Activated CD4-positive, alpha-beta memory T cell treated with anti-CD3 and anti-CD28 coated beads, Interleukin-2, amount 10 ng/mL, durations not matched to agents 7 days and 5 days (primary cell): Measurements from ENCODE around the gene ACAP1. TPM values are rescaled to one million over a fixed set of nuclear protein-coding genes. Genes with fewer than 3 reads are reported as not detected.

Source experiments
- CTCF ChIA-PET: fragments of 350-600 bp; sonication (Branson Sonifier 250); formaldehyde crosslinking; loops from one replicate; lab custom pipeline; 2021; ENCODE audit warnings: antibody characterized with exemption, inconsistent platforms; lab: Charles Lee
- POLR2A ChIA-PET: fragments of 350-600 bp; sonication (Branson Sonifier 250); formaldehyde crosslinking; loops from one replicate; lab custom pipeline; 2021; ENCODE audit warnings: antibody characterized with exemption; lab: Charles Lee
- DNase-seq: peaks from one replicate; pipeline ENCODE4 v3.0.0-alpha.2; 2020
- H3K27ac Mint-ChIP-seq: one replicate; pipeline ENCODE4 v1.8.0; 2021; ENCODE audit warnings: mild to moderate bottlenecking, mixed read lengths
- H3K27me3 Mint-ChIP-seq: one replicate; pipeline ENCODE4 v1.8.0; 2021; ENCODE audit warnings: mixed read lengths
- H3K36me3 Mint-ChIP-seq: one replicate; pipeline ENCODE4 v1.8.0; 2021; ENCODE audit warnings: low read depth, mixed read lengths
- H3K4me1 Mint-ChIP-seq: one replicate; pipeline ENCODE4 v1.8.0; 2021; ENCODE audit warnings: mixed read lengths
- H3K4me3 Mint-ChIP-seq: one replicate; pipeline ENCODE4 v1.8.0; 2021; ENCODE audit warnings: mild to moderate bottlenecking, mixed read lengths
- H3K9me3 Mint-ChIP-seq: one replicate; pipeline ENCODE4 v1.8.0; 2021; ENCODE audit warnings: mixed read lengths
- total RNA-seq, 2 experiments: library from RNA; stranded (reverse); gene quantifications; one replicate each; pipeline ENCODE4 v1.2.3, GENCODE V29; 2021

Gene ACAP1
- total RNA-seq, 2 experiments from 2014 or later: 682 to 709 TPM

GRCh38 chr17:7295230-7296180, 40.8 kb upstream of the ACAP1 start:
- H3K27ac Mint-ChIP-seq: peak overlapping the region; percentile 40
- CTCF ChIA-PET: interaction anchor here (0.6 to 2.8 kb wide), 21 partner anchors 10 to 453 kb away, joined by 3 to 61 read pairs (median 5); partner anchors contain the start of genes ACADVL, ACAP1, DLG4 and GABARAP

GRCh38 chr17:7296189-7296861, 40.0 kb upstream of the ACAP1 start:
- Mint-ChIP-seq H3K36me3 (no peaks in the 10 kb centered on the region), H3K27me3 (peaks cover 40% of the 10 kb centered on the region), H3K27ac (no peak overlapping the region), H3K4me1 (peaks cover 29% of the 10 kb centered on the region), H3K9me3 (no peaks in the 10 kb centered on the region), H3K4me3 (no peak overlapping the region)
- CTCF ChIA-PET: interaction anchor here (0.6 to 2.8 kb wide), 30 partner anchors 8 to 453 kb away, joined by 3 to 61 read pairs (median 4); partner anchors contain the start of genes ACADVL, ACAP1, CTDNEP1 and DLG4
- peak; percentile 71 for DNase-seq
- POLR2A ChIA-PET: interaction anchor here (0.7 to 1.8 kb wide), 5 partner anchors 40 to 78 kb away, joined by 3 to 10 read pairs (median 3); partner anchors contain the start of genes ACADVL, ACAP1 and DLG4

More at GRCh38 chr17:7295230-7296180, 40.8 kb upstream of the ACAP1 start:
- Mint-ChIP-seq H3K4me3 (peak overlapping the region; percentile 69), H3K4me1 (peaks cover 29% of the 10 kb centered on the region), H3K36me3 (no peaks in the 10 kb centered on the region), H3K27me3 (peaks cover 40% of the 10 kb centered on the region), H3K9me3 (no peaks in the 10 kb centered on the region)
- DNase-seq: no peak
- POLR2A ChIA-PET: interaction anchor here (0.9 to 1.8 kb wide), 4 partner anchors 41 to 77 kb away, joined by 3 to 10 read pairs (median 6); partner anchors contain the start of genes ACADVL, ACAP1 and DLG4

GRCh38 chr17:7304179-7304578, 32.1 kb upstream of the ACAP1 start:
- H3K27ac Mint-ChIP-seq: no peak overlapping the region
- POLR2A ChIA-PET: no interaction called here
- peaks cover 13% of the 10 kb centered on the region for H3K4me1 Mint-ChIP-seq
- no peak overlapping the region for H3K4me3 Mint-ChIP-seq
- no peaks in the 10 kb centered on the region for H3K9me3 Mint-ChIP-seq
- H3K27me3 Mint-ChIP-seq: peaks cover 10% of the 10 kb centered on the region
- DNase-seq: no peak
- peaks cover 11% of the 10 kb centered on the region for H3K36me3 Mint-ChIP-seq
- CTCF ChIA-PET: interaction anchor here (1.1 kb wide), 1 partner anchor 83 kb away, joined by 3 read pairs; no protein-coding TSS in a partner anchor

GRCh38 chr17:7306911-7307685, 29.2 kb upstream of the ACAP1 start, which contains the start of gene EIF5A:
EIF5A (plus strand) TSS chr17:7307628; CDS start chr17:7309636, 2,008 bp downstream.
- Mint-ChIP-seq H3K27ac (peak within 1 kb of the TSS; percentile 100), H3K36me3 (peaks cover 38% of the 10 kb centered on the region), H3K9me3 (no peaks in the 10 kb centered on the region), H3K4me1 (peaks cover 40% of the 10 kb centered on the region), H3K27me3 (no peaks in the 10 kb centered on the region), H3K4me3 (peak within 1 kb of the TSS; percentile 90)
- CTCF ChIA-PET: no interaction called here
- POLR2A ChIA-PET: interaction anchor here (1.4 to 1.7 kb wide), 2 partner anchors 8 to 10 kb away, joined by 4 read pairs; partner anchors contain the start of gene GPS2
- peak; percentile 100 for DNase-seq

- POLR2A ChIA-PET: interaction anchor here (0.8 to 11.2 kb wide), 16 partner anchors 9 to 379 kb away, joined by 3 to 109 read pairs (median 4); partner anchors contain the start of genes ACAP1, CTDNEP1, GABARAP and MPDU1
- DNase-seq: peak; percentile 62
- CTCF ChIA-PET: no interaction called here
- Mint-ChIP-seq H3K27ac (peak overlapping the region; percentile 100), H3K36me3 (peaks cover 46% of the 10 kb centered on the region), H3K4me3 (peak overlapping the region; percentile 90), H3K9me3 (no peaks in the 10 kb centered on the region), H3K27me3 (no peaks in the 10 kb centered on the region), H3K4me1 (peaks cover 49% of the 10 kb centered on the region)
Observed at GRCh38 chr17:7307686-7308624, 28.4 kb upstream of the ACAP1 start.

- H3K27ac Mint-ChIP-seq: peak overlapping the region; percentile 94
- H3K9me3 Mint-ChIP-seq: no peaks in the 10 kb centered on the region
- DNase-seq: peak; percentile 84
- ChIA-PET CTCF (no interaction called here), POLR2A (interaction anchor here (0.6 to 11.2 kb wide), 18 partner anchors 9 to 378 kb away, joined by 3 to 109 read pairs (median 4); partner anchors contain the start of genes ACAP1, CTDNEP1, GABARAP and MPDU1)
- peak overlapping the region; percentile 82 for H3K4me3 Mint-ChIP-seq
- peaks cover 57% of the 10 kb centered on the region for H3K4me1 Mint-ChIP-seq
- H3K27me3 Mint-ChIP-seq: no peaks in the 10 kb centered on the region
- peaks cover 54% of the 10 kb centered on the region for H3K36me3 Mint-ChIP-seq
Observed at GRCh38 chr17:7308625-7309433, 27.5 kb upstream of the ACAP1 start.

- Mint-ChIP-seq H3K27ac (peak overlapping the region; percentile 94), H3K36me3 (peaks cover 62% of the 10 kb centered on the region), H3K4me1 (peaks cover 65% of the 10 kb centered on the region), H3K4me3 (peak overlapping the region; percentile 82), H3K27me3 (no peaks in the 10 kb centered on the region), H3K9me3 (no peaks in the 10 kb centered on the region)
- CTCF ChIA-PET: no interaction called here
- DNase-seq: no peak
- POLR2A ChIA-PET: interaction anchor here (0.6 to 11.2 kb wide), 11 partner anchors 11 to 378 kb away, joined by 3 to 109 read pairs (median 4); partner anchors contain the start of genes ACAP1, CTDNEP1, GABARAP and NEURL4
Observed at GRCh38 chr17:7309628-7310027, 26.7 kb upstream of the ACAP1 start.

GRCh38 chr17:7311110-7311705, 25.1 kb upstream of the ACAP1 start:
- CTCF ChIA-PET: no interaction called here
- H3K4me1 Mint-ChIP-seq: peaks cover 73% of the 10 kb centered on the region
- H3K9me3 Mint-ChIP-seq: no peaks in the 10 kb centered on the region
- peak overlapping the region; percentile 45 for H3K27ac Mint-ChIP-seq
- peaks cover 64% of the 10 kb centered on the region for H3K36me3 Mint-ChIP-seq
- no peak overlapping the region for H3K4me3 Mint-ChIP-seq
- DNase-seq: no peak
- no peaks in the 10 kb centered on the region for H3K27me3 Mint-ChIP-seq
- POLR2A ChIA-PET: interaction anchor here (4.7 to 11.2 kb wide), 2 partner anchors 19 to 24 kb away, joined by 27 to 109 read pairs; partner anchors contain the start of genes ACAP1 and NEURL4

- Mint-ChIP-seq H3K4me1 (peaks cover 70% of the 10 kb centered on the region), H3K9me3 (no peaks in the 10 kb centered on the region), H3K36me3 (peaks cover 64% of the 10 kb centered on the region), H3K27me3 (no peaks in the 10 kb centered on the region), H3K4me3 (peak overlapping the region; percentile 30), H3K27ac (peak overlapping the region; percentile 79)
- no peak for DNase-seq
- ChIA-PET POLR2A (interaction anchor here (1.2 to 11.2 kb wide), 8 partner anchors 17 to 374 kb away, joined by 4 to 109 read pairs (median 18); partner anchors contain the start of genes ACAP1, GABARAP, KCTD11 and NEURL4), CTCF (interaction anchor here (0.7 to 6.0 kb wide), 6 partner anchors 9 to 24 kb away, joined by 3 to 39 read pairs (median 4); partner anchors contain the start of genes ACAP1 and NEURL4)
Observed at GRCh38 chr17:7312432-7313087, 23.8 kb upstream of the ACAP1 start.
